Body of pancreas (tissue), 4 donors: ENCODE results near the gene VSIG1.

Experiments
- POLR2A ChIP-seq, 3 donors: fragments of 450-650 bp; IDR thresholded peaks; one replicate each; pipeline ENCODE4 v1.6.1; 2016; ENCODE audit warnings: antibody characterized with exemption in 3 of 3, mild to moderate bottlenecking in 2 of 3
- TF ChIP-seq, protein P1 (sequence below), 7 experiments: fragments of 450-650 bp in 4 of 7; fragments of 200-600 bp in 3 of 7; sonication (generic) in 3 of 7; IDR thresholded peaks; one replicate each; pipeline ENCODE4 v1.5.1; 2016 to 2019; ENCODE audit warnings: antibody characterized with exemption in 7 of 7

DNA sequence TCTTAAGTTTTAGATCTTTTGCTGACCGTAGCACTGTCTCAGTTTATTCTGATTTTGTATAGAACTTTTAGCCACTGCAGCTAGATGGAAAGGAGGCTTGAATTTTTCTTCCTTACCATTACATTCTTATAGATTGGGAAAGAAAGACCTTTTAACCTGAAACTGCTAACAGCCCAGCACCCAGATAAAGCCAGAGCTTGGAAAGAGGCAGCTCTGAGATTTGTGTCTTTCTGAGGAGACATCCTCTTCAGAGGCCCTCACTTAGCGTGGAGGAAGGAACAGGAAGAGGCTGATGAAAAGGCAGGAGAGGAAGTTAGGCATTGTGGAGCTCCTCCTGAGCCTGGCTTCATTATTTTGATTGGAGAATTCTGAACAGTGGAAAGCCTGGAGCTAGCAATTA, 81.8 kb downstream of the VSIG1 start:
- TF ChIP-seq POLR2A (IDR thresholded peaks at IDR 0.05) = no peak
- TF ChIP-seq, protein P1, sequence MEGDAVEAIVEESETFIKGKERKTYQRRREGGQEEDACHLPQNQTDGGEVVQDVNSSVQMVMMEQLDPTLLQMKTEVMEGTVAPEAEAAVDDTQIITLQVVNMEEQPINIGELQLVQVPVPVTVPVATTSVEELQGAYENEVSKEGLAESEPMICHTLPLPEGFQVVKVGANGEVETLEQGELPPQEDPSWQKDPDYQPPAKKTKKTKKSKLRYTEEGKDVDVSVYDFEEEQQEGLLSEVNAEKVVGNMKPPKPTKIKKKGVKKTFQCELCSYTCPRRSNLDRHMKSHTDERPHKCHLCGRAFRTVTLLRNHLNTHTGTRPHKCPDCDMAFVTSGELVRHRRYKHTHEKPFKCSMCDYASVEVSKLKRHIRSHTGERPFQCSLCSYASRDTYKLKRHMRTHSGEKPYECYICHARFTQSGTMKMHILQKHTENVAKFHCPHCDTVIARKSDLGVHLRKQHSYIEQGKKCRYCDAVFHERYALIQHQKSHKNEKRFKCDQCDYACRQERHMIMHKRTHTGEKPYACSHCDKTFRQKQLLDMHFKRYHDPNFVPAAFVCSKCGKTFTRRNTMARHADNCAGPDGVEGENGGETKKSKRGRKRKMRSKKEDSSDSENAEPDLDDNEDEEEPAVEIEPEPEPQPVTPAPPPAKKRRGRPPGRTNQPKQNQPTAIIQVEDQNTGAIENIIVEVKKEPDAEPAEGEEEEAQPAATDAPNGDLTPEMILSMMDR (IDR thresholded peaks at IDR 0.05) = no peak
